HepG2 (cell line): ENCODE measurements around the gene ZNF839. TPM values are rescaled to one million over a fixed set of nuclear protein-coding genes. Genes with fewer than 3 reads are reported as not detected.

ENCODE experiments used
- CBX2 ChIP-seq, 2 experiments: fragments of 200-600 bp in 1 of 2; sonication (generic); formaldehyde crosslinking in 1 of 2; IDR thresholded peaks; 2 replicates each; pipeline versions ENCODE4 v1.7.0 to v1.8.1; 2018 to 2022; ENCODE audit warnings: low read depth in 2 of 2, low read length in 1 of 2, mild to moderate bottlenecking in 1 of 2, missing genetic modification reagents in 1 of 2
- CC2D1A ChIP-seq: sonication (generic); formaldehyde crosslinking; IDR thresholded peaks from 2 replicates; pipeline ENCODE4 v1.8.1; 2023; ENCODE audit warnings: mild to moderate bottlenecking, missing genetic modification reagents
- DMAP1 ChIP-seq: IDR thresholded peaks from 2 replicates; pipeline ENCODE4 v1.6.1; 2016
- FOXP1 ChIP-seq, 2 experiments: fragments of 450-650 bp in 1 of 2; IDR thresholded peaks; 2 replicates each; pipeline ENCODE4 v1.6.1; 2017 to 2018; ENCODE audit warnings: antibody characterized with exemption in 1 of 2
- JUN ChIP-seq: sonication (generic); formaldehyde crosslinking; IDR thresholded peaks from 2 replicates; pipeline ENCODE4 v1.4.0; 2020; ENCODE audit warnings: mild to moderate bottlenecking, missing genetic modification reagents
- JUNB ChIP-seq: sonication (generic); formaldehyde crosslinking; IDR thresholded peaks from 2 replicates; pipeline ENCODE4 v1.8.0; 2022; ENCODE audit warnings: missing genetic modification reagents, mild to moderate bottlenecking, borderline replicate concordance
- MAFK ChIP-seq, 2 experiments: IDR thresholded peaks in 1 of 2; conservative IDR thresholded peaks in 1 of 2; 2 replicates each; pipeline ENCODE4 v1.6.1; 2011; ENCODE audit warnings: improper control_type of control experiment in 2 of 2, low read length in 2 of 2
- MBD4 ChIP-seq: IDR thresholded peaks from 2 replicates; pipeline ENCODE4 v1.6.1; 2012; ENCODE audit warnings: low read length, inconsistent platforms, borderline replicate concordance
- SMAD1 ChIP-seq: sonication (generic); formaldehyde crosslinking; IDR thresholded peaks from 2 replicates; pipeline ENCODE4 v1.4.0; 2020; ENCODE audit warnings: missing genetic modification reagents, low read depth, mild to moderate bottlenecking, borderline replicate concordance
- SOX5 ChIP-seq: IDR thresholded peaks from 2 replicates; pipeline ENCODE4 v1.6.1; 2016; ENCODE audit warnings: borderline replicate concordance
- TEAD3 ChIP-seq: optimal IDR thresholded peaks from 2 replicates; pipeline ENCODE3; 2016; ENCODE audit warnings: borderline replicate concordance
- ZNF720 ChIP-seq: sonication (generic); formaldehyde crosslinking; IDR thresholded peaks from 2 replicates; pipeline ENCODE4 v1.4.0; 2020; ENCODE audit warnings: missing genetic modification reagents
- ZNF781 ChIP-seq: sonication (generic); formaldehyde crosslinking; IDR thresholded peaks from 2 replicates; pipeline ENCODE4 v1.5.1; 2020; ENCODE audit warnings: borderline replicate concordance, mild to moderate bottlenecking, missing genetic modification reagents; ENCODE audit errors: not compliant biosample characterization
- polyA plus RNA-seq, 8 experiments: library from polyadenylated mRNA; depleted of rRNA in 3 of 8; stranded (reverse) in 7 of 8; unstranded in 1 of 8; fragments of >200 nt; fragmentation: Illumina TruSeq in 4 of 8; extraction: Trizol in 4 of 8; gene quantifications; 2 replicates each; pipeline versions ENCODE4 v1.2.1 to v1.2.3, GENCODE V29; 2011 to 2016; ENCODE audit warnings: low read depth in 4 of 8, missing spikeins in 1 of 8, mixed read lengths in 1 of 8; ENCODE audit not compliant: insufficient read depth in 1 of 8
- total RNA-seq, 5 experiments: library from RNA; depleted of rRNA; stranded (reverse); fragments of >200 nt; fragmentation: Illumina TruSeq; extraction: Trizol; gene quantifications; 2 replicates each; pipeline ENCODE4 v1.2.3, GENCODE V29; 2016; ENCODE audit warnings: low read depth in 1 of 5
- TF ChIP-seq, protein P1 (sequence below): sonication (generic); formaldehyde crosslinking; IDR thresholded peaks from 2 replicates; pipeline ENCODE4 v1.9.0; 2021; ENCODE audit warnings: missing genetic modification reagents, borderline replicate concordance
- TF ChIP-seq, protein P2 (sequence below): IDR thresholded peaks from 2 replicates; pipeline ENCODE4 v1.6.1; 2016; ENCODE audit warnings: missing compliant biosample characterization, missing genetic modification reagents, borderline replicate concordance
- TF ChIP-seq, protein P3 (sequence below): sonication (generic); formaldehyde crosslinking; IDR thresholded peaks from 2 replicates; pipeline ENCODE4 v1.4.0; 2020; ENCODE audit warnings: mild to moderate bottlenecking, missing genetic modification reagents
- TF ChIP-seq, protein P4 (sequence below): sonication (generic); formaldehyde crosslinking; IDR thresholded peaks from 2 replicates; pipeline ENCODE4 v1.4.0; 2020; ENCODE audit warnings: mild to moderate bottlenecking, low read depth, missing genetic modification reagents
- TF ChIP-seq, protein P5 (sequence below): sonication (generic); formaldehyde crosslinking; IDR thresholded peaks from 2 replicates; pipeline ENCODE4 v1.8.0; 2022; ENCODE audit warnings: missing genetic modification reagents, mild to moderate bottlenecking, inconsistent platforms, borderline replicate concordance
- TF ChIP-seq, protein P6 (sequence below), 2 experiments: sonication (generic) in 1 of 2; formaldehyde crosslinking in 1 of 2; IDR thresholded peaks; 2 replicates each; pipeline versions ENCODE4 v1.4.0 to v1.6.1; 2018 to 2020; ENCODE audit warnings: missing genetic modification reagents in 2 of 2, borderline replicate concordance in 1 of 2, low read depth in 1 of 2, mild to moderate bottlenecking in 1 of 2, missing biosample characterization in 1 of 2

The ZNF839 gene
- total and polyA plus RNA-seq, 2 of the 13 experiments (the other 11 are each of a cell fraction or from before 2014, with no cell fraction given) = 11.1 to 12.8 TPM

DNA sequence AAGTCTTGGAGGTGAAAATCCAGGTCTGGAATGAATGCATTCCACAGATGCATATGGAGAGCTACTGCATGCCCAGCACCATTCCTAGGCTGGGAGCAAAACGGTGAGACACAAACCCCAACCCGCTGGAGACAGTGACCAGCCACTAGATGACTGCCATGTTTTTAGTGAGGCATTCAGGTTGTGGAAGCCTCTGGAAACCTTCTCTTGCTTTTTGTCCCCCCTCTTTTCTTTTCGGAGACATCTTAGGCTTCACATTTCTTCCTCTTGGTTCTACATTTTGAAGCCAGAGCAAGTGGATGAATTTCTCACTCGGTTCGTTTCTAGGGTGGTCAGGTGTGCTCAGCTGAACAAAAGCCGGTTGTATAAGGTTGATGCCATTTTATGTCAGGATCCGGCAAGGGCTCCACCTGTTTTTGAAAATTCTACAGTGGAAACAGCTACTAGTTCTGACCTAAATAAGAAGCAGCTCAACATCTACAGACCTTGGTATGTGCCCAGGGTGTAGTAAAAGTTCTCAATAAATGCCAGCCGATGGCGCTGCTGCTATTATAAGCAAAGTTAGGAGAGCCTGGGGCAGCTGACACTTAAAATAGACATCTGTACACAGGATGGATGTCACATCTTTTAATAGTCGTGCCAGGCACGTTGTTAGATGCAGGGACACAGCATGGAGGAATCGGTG lies 1.8 kb upstream of the ZNF839 start (continued):
- no peak for TF ChIP-seq JUNB (CRISPR knock-in tag)
- TF ChIP-seq FOXP1 (IDR thresholded peaks at IDR 0.05) = no peak
- no peak for TF ChIP-seq FOXP1 (CRISPR knock-in tag; IDR thresholded peaks at IDR 0.05)
- TF ChIP-seq ZNF720 (CRISPR knock-in tag) = no peak
- no peak for TF ChIP-seq CC2D1A
- no peak for TF ChIP-seq SOX5 (CRISPR knock-in tag)
- no peak for TF ChIP-seq ZNF781 (CRISPR knock-in tag)
- no peak for TF ChIP-seq MAFK (conservative IDR thresholded peaks at IDR 0.05 in 1 of 2, IDR thresholded peaks at IDR 0.05 in 1 of 2; ENCODE audit: low read length in 2 of 2)
- TF ChIP-seq, protein P1, sequence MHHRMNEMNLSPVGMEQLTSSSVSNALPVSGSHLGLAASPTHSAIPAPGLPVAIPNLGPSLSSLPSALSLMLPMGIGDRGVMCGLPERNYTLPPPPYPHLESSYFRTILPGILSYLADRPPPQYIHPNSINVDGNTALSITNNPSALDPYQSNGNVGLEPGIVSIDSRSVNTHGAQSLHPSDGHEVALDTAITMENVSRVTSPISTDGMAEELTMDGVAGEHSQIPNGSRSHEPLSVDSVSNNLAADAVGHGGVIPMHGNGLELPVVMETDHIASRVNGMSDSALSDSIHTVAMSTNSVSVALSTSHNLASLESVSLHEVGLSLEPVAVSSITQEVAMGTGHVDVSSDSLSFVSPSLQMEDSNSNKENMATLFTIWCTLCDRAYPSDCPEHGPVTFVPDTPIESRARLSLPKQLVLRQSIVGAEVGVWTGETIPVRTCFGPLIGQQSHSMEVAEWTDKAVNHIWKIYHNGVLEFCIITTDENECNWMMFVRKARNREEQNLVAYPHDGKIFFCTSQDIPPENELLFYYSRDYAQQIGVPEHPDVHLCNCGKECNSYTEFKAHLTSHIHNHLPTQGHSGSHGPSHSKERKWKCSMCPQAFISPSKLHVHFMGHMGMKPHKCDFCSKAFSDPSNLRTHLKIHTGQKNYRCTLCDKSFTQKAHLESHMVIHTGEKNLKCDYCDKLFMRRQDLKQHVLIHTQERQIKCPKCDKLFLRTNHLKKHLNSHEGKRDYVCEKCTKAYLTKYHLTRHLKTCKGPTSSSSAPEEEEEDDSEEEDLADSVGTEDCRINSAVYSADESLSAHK (CRISPR knock-in tag) = no peak
- TF ChIP-seq, protein P2, sequence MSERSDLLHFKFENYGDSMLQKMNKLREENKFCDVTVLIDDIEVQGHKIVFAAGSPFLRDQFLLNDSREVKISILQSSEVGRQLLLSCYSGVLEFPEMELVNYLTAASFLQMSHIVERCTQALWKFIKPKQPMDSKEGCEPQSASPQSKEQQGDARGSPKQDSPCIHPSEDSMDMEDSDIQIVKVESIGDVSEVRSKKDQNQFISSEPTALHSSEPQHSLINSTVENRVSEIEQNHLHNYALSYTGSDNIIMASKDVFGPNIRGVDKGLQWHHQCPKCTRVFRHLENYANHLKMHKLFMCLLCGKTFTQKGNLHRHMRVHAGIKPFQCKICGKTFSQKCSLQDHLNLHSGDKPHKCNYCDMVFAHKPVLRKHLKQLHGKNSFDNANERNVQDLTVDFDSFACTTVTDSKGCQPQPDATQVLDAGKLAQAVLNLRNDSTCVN (CRISPR knock-in tag) = no peak
- TF ChIP-seq DMAP1 (CRISPR knock-in tag) = no peak
- TF ChIP-seq, protein P3, sequence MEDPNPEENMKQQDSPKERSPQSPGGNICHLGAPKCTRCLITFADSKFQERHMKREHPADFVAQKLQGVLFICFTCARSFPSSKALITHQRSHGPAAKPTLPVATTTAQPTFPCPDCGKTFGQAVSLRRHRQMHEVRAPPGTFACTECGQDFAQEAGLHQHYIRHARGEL (CRISPR knock-in tag) = no peak
- no peak for TF ChIP-seq MBD4
- TF ChIP-seq TEAD3 (CRISPR knock-in tag) = peak; percentile 78
- TF ChIP-seq, protein P4, sequence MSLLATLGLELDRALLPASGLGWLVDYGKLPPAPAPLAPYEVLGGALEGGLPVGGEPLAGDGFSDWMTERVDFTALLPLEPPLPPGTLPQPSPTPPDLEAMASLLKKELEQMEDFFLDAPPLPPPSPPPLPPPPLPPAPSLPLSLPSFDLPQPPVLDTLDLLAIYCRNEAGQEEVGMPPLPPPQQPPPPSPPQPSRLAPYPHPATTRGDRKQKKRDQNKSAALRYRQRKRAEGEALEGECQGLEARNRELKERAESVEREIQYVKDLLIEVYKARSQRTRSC (CRISPR knock-in tag) = no peak
- TF ChIP-seq SMAD1 (CRISPR knock-in tag) = no peak
- TF ChIP-seq CBX2 (IDR thresholded peaks at IDR 0.05; ENCODE audit: low read depth, low read length) = no peak
- TF ChIP-seq CBX2 (CRISPR knock-in tag; IDR thresholded peaks at IDR 0.05; ENCODE audit: low read depth) = no peak
- TF ChIP-seq, protein P5, sequence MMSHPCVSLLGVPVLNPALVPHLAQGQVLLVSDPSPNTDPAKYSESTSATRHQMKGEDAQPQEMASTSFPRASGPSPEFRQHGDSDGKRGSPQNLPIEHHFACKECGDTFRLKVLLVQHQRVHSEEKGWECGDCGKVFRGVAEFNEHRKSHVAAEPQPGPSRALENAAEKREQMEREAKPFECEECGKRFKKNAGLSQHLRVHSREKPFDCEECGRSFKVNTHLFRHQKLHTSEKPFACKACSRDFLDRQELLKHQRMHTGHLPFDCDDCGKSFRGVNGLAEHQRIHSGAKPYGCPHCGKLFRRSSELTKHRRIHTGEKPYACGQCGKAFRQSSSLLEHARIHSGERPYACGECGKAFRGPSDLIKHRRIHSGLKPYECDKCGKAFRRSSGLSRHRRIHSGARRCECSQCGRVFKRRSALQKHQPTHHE (CRISPR knock-in tag) = no peak
- no peak for TF ChIP-seq JUN
- TF ChIP-seq, protein P6, sequence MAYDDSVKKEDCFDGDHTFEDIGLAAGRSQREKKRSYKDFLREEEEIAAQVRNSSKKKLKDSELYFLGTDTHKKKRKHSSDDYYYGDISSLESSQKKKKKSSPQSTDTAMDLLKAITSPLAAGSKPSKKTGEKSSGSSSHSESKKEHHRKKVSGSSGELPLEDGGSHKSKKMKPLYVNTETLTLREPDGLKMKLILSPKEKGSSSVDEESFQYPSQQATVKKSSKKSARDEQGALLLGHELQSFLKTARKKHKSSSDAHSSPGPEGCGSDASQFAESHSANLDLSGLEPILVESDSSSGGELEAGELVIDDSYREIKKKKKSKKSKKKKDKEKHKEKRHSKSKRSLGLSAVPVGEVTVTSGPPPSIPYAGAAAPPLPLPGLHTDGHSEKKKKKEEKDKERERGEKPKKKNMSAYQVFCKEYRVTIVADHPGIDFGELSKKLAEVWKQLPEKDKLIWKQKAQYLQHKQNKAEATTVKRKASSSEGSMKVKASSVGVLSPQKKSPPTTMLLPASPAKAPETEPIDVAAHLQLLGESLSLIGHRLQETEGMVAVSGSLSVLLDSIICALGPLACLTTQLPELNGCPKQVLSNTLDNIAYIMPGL (CRISPR knock-in tag; IDR thresholded peaks at IDR 0.05; ENCODE audit: borderline replicate concordance in 1 of 2, low read depth in 1 of 2) = no peak; a peak in 1 of 4 replicates
